Panc1 (cell line): ENCODE data around the gene SRGAP2B.
"Not testable (repeated sequence)": the region's sequence is repeated elsewhere in the genome, so short reads cannot be mapped to it uniquely, and the experiment has no call there.

Source experiments
- CTCF ChIP-seq: fragments of 450-650 bp; IDR thresholded peaks from 2 replicates; pipeline ENCODE4 v1.5.1; 2017; ENCODE audit warnings: mild to moderate bottlenecking
- SIN3A ChIP-seq: IDR thresholded peaks from 2 replicates; pipeline ENCODE4 v1.6.1; 2012; ENCODE audit warnings: low read depth, mild to moderate bottlenecking, low read length, moderate library complexity, borderline replicate concordance; ENCODE audit not compliant: insufficient read depth

- TF ChIP-seq CTCF, SIN3A: not testable (repeated sequence)
Observed at GRCh38 chr1:144971936-144972335, 123.2 kb downstream of the SRGAP2B start.
